GM21367 (cell line): ENCODE measurements around the gene DNAJC6.
A peak's percentile ranks its signal among the peaks of the same experiment; 100 is the strongest.

Experiments used
- ATAC-seq: cut with Tn5 transposase; IDR thresholded peaks from one replicate; pipeline ENCODE4 v1.9.1; 2021; ENCODE audit not compliant: unreplicated experiment

DNAJC6 gene

DNA sequence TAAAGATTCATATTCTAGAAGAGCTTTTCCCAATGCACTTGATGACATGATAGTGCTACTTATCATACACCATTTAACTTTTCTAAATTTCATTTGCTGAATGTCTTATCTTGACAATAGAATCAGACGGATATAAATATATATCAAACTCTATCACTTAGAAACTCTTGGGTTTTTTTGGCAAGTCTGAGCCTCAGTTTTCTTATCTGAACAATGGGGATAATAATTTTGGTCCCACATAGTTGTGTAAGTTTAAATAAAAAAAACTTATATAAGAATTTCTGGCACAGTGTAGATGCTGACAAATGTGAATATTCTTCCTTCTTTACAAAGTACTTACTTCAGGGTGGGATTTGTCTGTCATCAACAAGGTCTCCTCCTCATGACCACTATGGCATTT lies 89.7 kb downstream of the DNAJC6 start:
- no peak for ATAC-seq

DNA sequence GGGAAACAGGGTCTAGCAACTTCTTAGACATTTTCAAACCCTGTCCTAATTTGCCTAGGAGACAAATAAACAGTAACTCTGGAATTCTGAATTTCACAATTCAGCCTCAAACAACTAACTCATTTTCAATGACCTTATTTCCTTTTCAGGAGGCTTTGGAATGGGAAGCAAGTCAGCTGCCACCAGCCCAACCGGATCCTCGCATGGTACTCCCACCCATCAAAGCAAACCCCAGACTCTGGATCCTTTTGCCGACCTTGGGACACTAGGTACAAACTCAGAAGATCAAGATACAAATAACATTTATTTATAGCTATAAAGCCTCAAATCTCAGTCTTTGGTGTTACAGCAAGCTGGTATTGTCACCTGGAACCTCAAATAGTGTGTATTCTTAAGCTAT lies 92.3 kb downstream of the DNAJC6 start:
- ATAC-seq, result no peak

DNA sequence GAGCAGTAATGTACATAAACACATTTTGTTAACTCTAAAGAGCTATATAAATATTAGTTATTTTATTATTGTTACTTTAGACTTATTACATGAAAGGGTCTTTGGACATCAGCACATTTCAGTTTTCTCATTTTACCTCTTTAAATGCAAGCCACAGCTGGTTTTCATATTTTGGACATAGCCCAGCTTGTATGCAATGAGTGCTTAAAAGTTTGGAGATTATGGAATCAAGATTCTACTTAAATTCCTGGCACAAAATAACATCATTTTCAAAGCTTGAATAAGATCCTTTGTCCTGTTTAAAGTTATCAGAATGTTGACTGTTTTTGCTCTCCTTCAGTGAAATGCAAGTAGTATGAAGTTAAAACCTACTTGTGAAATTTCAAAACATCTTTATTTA lies 95.6 kb downstream of the DNAJC6 start:
- ATAC-seq, result no peak

DNA sequence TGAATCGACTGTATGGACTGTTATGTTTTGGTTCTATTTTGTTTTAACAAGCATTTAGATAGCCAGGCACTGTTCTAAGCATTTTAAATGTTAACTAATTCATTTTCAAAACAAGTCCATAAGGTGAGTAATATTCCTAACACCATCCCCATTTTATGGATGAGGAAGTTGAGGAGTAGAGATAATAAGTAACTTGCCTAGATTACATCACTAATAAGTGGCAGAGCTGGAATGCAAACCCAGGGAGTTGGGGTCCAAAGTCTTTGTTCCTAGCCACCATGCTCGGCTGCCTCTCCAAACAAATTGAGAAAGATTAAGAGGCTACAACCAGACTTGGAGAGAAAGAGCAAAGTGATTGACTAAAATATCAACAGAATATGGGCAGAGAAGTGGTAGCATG lies 98.5 kb downstream of the DNAJC6 start:
- no peak for ATAC-seq

DNA sequence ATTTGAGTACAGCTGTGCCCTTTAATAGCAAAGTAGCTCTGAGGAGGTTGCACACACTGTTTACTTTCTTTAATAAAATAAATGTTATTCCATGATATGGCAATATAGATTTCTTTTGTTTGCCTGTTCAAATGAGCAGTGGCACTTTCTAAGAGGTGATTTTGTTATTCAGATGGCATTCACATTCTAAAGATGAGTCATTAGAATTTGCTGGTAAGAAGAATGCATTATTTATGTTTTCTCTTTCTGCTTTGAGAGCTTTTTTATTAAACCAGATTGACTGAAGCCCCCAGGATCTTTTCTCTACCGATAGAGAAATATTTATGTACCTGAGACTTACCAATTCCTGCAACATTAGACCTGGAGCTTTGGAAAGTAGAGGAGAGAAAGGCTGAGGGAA lies 100.0 kb downstream of the DNAJC6 start:
- ATAC-seq, result no peak

DNA sequence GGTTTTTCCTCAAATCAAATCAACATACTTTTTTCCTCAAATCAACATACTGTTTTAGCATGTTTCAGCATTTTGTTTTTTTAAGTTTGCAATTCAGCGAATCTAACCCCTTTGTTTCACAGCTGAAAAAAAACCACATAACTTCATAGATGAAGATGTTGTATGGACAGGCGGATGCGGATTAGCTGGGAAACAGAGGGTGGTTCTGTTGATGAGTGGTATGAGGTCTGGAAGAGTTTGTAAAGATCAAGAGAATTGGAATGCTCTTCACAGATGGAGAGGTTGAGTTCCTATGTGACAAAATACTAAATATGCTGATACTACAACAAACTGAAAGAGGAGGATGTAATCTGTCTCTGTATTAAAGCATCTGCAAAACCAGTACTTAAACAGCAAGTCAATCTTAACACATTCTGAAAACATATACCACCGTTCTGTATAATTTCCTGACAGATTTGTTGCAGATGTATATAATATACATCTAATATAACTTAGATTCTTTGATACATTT lies 100.5 kb downstream of the DNAJC6 start:
- no peak for ATAC-seq

DNA sequence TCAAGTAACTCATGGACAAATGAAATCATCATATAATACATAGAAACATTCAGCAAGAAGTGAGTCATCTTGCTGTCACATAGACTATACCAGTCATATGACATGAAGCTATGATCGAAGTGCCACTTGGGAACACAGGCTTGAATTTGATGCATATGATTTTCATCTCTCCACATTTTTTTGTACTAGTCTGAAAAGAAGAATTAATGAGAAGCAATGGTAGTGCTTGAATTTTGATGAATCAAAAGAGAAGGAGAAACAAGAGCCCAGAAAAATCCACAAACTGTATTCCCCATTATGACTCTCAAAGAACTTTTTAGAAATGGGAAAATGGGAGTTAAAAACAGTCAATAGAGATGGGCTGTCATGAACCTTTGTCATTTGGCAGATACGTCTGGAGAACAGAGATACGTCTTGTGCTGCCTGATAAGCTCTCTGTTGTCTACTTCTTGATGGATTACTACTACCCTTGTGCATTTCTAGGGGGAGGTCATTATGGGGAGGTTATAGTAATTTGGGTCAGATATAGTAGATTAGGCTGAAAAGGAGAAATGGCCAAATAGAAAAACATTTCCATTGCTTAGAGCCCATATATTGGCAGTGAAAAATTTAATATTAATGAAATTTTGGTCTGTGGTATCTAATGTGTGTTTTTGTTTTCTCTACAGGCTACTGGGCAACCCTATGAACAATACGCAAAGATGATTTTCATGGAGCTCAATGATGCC lies 103.1 kb downstream of the DNAJC6 start:
- no peak for ATAC-seq

DNA sequence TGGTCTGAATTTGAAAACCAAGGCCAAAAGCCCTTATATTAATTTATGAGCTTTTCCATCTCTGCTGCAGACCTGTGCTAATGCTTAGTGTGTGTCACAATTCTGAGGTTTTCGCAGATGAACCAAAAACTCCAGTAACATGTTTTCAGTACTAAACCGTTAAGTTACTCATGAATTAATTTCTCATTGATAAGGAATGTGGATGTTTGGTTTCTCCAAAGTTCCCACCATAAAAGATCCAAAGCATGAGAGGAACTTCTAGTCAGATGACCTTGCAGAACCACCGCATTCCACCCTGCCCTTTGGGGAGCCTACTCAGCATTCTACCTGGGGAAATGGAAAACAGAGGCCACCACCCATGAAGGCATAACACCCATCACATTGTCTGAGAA lies 103.6 kb downstream of the DNAJC6 start:
- ATAC-seq, result no peak

DNA sequence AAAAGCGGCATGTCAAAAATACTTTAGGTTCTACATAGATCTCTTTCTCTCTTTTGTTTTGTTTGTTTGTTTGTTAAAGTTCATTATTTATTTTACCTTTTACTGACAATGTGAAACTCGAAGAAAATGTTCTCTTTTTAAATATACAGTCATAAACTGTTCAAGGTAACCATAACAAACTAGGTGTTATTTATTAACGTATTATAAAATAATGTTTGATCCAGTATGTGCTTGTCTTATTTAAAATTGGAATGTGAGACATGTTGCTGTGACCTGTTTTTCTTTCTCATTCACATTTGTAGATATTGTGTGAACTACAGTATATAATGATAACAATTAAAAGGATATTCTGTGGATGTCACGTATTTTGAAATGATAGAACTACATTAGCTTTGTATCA lies 105.2 kb downstream of the DNAJC6 start:
- no peak for ATAC-seq

DNA sequence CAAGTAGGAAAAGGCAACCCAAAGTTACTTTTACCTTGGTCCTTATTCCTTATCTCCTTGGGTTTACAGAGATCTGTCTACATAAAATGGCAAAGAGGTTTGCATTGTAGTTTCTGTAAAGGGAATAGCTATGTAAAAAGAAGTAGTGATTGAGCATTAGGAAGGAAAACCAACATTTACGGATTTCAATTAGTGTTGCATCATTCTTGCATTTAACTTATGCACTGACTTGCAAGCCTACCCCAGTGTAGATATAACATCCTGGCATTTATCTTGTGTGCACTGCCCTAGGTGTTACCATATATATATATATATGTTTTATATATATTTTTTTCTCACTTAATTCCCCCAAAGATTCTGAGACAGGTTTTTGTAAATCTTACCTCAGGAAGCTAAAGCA lies 107.4 kb downstream of the DNAJC6 start:
- ATAC-seq, result no peak

DNA sequence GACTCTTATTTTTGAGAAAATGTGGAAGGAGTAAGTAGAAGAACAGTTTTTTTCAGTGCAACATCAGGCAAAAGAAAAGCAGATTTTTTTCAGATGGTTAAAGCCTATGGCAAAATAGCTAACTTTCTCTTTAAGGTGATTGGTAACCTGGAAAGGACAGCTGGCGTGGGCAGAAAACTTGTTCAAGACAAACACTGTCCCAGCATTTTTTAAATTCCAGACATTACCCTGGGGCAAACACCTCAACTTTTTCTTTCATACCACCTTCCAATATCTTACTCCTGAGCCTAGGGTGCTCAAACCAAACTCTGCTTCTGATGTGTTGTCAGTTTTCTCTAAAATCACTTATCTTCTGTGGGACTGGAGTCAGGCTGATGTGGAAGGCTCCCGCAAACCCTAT lies 108.4 kb downstream of the DNAJC6 start:
- ATAC-seq, result no peak

DNA sequence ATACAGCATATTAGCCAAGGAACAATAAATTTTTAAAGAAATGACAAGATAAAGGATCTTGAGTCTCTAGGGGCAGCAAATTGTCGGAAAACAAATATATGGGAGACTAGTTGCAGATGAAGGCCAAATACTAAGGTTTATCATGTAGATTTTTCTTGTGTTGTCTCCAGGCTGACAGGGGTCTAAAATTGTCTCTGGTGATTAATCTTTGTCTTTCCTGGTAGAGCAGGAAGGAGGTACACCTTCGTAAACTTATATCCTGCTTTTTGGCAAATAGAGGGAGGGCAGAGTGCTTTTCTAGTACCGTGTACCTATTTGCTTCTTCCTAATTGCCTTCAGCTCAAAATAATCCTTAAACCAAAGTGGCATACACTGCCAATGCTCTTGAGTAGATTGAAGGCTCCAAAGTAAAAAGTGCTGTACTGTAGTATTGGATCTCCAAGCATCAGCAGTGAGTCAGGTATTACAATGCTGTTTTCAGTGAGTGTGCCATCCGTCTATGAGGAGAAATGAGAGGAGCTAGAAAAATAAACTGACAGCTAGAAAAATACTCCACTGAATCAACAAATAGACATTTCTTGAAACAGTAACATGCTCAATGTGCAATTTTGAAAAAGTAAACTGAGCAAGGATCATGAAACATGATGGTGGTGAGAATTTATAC lies 109.3 kb downstream of the DNAJC6 start:
- no peak for ATAC-seq

DNA sequence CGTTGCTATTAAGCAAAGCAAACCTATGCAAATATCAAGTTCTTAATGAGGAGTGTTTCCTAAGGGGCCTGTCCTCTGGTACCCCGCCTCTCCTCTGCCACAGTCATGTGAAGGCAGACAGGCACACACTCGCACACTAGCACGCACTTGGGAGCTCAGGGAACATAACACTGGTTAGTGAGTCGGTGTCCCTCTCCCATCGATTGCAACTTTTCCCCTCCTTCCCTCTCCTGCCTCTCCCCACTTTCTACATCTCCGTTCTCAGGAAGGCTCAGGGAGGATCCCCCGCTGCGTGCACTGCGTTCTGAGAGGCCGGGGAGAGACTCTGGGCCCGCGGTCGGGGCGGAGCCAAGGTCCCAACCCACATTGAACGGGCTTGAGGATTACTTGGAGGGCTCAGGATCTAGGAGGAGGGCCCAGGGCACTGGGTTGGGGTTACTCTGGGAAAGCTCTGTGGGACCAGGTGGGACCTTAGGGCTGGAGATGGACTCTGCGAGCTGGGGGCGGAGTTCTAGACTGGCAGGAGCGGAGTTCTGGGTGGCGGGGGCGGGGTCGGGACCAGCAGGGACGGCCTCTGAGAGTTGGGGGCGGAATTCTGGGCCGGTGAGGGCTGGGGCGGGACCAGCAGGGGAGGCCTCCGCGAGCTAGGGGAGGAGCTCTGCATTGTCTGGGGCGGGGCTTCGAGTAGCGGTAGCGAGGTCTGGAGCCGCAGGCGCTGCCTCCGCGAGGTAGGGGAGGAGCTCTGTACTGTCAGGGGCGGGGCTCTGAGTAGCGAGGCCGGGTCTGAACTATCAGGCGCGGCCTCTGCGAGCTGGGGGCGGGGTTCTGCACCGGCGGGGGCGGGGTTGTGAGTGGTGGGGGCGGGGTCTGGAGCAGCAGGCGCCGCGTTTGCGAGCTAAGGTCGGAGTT lies 110.6 kb downstream of the DNAJC6 start:
- ATAC-seq, result peak; percentile 93

DNA sequence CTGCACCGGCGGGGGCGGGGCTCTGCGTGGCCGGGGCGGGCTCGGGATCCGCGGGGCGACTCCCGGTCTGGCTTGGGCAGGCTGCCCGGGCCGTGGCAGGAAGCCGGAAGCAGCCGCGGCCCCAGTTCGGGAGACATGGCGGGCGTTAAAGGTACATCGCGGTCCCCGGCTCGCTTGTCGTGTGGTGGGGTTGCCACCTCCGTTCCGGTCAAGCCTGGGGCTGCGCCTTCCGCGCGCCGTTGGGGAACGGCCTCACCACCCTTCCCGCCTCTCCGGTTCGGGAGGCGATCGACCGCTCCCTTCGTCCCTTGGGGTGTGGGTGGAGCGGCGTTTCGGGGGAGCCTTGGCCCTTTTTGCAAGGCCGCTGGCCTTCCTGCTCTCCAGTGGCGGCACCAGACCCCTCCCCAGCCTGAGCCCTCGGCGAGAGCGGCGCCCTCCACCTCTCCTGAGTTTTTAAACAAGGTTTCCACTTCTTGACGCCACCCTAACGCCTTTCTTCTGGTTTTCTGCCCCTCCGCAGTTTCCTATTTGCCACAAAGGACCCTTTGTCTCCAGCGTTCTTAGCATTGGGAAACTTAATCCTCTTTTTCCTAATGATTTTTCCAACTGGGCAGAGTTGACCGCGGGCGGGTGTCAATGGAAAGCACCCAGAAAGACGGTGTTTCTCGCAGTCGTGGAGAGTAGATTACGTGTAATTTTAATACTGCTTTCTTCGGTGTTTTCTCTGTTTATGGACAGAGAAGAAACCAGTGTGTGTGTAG lies 111.4 kb downstream of the DNAJC6 start, which contains the start of the genes LEPR and LEPROT:
Gene LEPR (plus strand): TSS at position 79 of the 761 bp plus-strand sequence. CDS start 144,898 bp downstream, outside the sequence.
Gene LEPROT (plus strand): TSS at position 79 of the 761 bp plus-strand sequence. CDS start 57 bp downstream, at position 136.
- peak; percentile 49 for ATAC-seq

DNA sequence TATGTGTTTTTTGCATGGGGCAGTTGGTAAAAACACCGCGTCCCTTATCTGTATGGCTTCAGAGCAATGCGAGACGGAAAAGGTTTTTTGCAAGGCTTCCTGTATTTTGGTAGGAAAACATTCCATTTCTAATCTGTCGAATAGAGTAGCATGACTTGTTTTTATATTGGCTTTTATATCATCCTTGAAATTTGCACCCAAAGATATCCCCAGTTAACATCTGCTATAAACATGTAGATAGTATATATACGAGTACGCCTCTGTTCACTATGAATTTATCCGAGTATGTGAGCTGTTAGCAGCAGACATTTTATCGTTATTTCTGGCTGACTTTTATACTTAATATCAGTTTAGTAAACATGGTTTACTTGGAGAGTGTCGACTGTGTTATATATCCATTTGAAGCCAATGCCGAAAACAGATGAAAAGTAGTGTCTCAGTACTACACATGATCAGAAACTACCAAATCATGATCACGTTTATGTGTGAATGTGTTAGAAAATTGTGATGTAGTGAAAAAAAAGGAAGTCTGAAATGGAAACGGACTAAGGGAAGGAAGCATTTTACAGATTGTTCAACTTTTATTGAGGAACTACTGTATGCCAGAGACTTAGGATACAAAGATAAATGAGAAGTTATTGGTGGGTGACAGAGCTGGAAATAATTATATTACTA lies 112.1 kb downstream of the DNAJC6 start:
- ATAC-seq, result no peak

DNA sequence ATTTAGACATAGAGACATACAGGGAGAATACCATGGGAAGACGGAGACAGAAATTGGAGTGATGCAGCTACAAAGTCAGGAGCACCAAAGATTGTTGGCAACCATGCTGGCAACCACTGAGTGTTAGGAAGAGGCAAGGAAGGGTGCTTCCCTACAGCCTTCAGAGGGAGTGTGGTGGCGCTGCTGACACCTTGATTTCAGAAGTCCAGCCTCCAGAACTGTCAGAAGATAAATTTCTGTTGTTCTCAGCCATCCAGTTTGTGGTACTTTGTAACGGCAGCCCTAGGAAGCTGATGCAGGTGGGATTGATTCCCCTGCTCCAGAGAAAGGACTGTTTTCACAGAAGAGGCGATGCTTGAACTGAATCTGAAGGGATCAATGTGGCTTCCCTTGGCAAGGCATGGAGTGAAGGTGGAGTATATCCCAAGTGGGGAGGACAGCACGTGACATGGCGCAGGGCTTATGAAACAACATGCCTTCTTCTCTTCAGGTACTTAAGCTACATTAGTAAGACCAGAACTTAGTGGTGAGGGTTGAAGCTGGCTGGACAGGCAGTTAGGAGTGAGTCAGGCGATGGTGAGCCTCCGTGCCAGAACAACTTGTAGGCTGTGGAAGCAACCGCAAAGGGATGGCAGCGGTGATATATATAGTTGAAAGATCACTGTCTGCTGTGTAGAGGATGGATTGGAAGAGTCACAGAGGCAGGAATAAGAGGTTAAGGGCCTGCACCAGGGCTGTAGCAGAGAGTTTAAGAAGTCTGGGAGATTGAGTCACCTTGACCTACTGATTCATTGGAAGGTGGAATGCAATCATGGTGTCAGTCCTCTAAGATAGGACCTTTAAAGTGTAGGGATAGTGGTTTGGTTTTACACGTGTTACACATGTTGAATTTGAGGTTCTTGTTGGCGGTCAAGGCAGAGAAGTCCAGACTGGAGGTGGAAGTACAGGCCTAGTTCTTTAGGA lies 113.2 kb downstream of the DNAJC6 start:
- ATAC-seq, result no peak

DNA sequence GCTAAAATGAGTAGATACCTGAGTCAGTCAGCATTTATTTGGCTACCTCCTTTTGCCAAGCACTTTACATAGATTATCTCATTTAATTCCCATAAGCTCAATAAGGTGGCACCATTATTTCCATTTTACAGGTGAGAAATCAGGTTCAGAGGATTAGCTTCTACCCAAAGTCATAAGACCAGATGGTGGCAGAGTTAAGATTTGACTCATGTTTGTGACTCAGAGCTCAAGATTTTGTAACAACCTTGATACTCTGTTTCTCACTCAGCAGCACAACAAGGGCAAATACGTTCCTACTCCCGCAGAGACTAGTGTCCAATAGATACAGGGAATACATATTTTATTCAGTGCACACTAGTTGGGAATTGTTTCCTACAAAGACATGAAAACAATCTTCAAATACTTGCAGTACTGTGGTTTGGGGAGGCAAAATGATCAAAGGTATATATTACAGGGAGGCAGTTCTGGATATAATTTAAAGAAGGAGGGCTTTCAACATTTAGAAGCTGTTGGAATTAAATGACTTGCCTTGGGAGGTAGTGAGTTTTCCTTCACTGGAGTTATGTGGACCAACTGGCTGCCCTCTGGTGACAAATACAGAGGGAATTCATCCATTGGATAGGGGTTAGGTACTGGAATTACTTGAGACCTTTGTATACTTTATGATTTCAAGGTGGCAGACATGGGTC lies 114.7 kb downstream of the DNAJC6 start:
- no peak for ATAC-seq

DNA sequence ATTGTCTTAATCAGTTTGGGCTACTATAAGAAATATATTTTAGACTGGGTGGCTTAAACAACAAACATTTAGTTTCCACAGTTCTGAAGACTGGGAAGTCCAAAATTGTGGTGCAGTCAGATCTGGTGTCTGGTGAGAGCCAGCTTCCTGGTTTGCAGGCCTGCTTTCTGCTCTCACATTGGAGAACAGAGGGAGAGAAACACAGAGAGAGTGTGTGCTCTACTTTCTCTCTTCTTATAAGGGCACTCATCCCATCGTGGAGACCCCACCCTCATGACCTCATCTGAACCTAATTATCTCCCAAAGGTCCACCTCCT lies 115.2 kb downstream of the DNAJC6 start:
- no peak for ATAC-seq
